GM20431 (cell line): ENCODE measurements around the gene RACGAP1.

Source experiments
- in situ Hi-C: fragments of 300-500 bp; cut with MseI, MboI; formaldehyde crosslinking; loops from one replicate; pipeline ENCODE4 v1.15.0; 2020; ENCODE audit warnings: low sequenced_read_pairs; ENCODE audit not compliant: unreplicated experiment

Gene RACGAP1

DNA sequence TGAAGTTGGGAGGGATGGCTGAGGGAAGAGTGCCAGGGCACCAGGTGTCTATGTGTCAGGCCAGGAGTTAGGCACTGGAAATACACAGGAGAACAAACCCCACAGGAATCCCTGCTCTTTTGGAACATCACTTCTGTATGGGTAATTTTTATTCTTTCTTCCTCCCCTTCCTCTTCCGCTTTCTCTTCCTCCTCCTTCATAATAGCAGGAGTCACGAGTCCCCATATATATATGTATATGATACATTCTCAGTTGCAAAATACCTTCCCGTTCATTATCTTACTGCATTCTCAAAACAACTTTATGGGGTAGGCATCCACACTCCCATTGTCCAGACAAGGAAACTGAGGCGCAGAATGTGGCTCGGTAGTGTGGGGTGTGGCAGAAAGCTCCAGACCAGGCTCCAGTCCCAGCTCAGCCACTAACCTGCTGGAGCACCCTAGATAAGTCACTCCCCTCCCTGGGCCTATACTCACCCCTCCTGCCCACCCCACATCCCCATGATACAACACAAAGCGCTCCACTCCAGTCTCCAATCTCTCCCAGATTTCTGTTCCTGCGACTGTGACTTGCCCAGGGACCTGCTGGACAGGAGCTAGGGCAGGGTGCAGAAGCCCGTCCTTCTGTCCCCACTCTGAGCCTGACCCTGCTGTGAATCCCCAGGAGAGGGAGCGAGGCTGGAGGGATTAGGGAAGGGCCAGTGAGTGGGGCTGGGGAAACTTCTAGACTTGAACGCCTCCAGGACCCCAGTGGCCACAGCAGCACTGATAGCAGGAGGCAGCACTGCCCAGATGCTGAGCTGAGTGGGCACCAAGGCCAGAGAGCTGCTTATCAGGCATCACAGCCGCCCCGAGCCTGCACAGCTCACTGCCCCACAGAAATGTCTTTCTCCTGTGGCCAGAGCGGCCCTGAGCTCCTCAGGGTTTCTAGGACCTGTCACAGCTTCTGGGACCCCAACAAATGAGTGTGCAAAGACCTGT, 76.1 kb downstream of the RACGAP1 start:
- in situ Hi-C loops = no loop called here

DNA sequence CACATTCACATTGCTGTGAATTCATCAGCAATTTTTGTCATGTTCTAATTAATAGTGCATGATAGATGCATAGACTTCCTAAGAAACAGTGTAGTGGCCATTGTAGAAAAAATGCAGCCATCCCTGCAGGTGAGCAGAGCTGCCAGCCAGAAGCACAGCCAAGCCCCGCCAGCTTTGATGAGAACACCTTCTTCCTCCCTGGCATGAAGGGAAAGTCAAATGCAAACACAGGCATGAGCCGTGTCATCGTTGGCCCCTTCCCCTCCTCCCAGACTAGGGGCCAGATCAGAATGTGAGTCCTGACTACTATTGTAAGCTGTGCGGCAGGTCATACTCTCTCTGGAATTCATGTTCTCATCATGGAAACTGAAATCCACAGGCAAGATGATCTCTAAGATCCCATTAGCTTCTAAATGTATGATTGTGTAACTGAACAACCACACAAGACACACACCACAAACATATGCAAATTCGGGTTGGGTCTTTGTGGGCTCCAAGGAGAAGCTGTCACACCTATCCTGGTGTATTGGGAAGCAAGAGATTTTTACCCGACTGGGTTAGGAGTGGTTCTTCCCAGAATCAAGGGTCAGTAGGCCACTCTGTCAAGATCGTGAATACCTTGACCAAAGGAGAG, 77.6 kb downstream of the RACGAP1 start:
- in situ Hi-C loops = no loop called here

DNA sequence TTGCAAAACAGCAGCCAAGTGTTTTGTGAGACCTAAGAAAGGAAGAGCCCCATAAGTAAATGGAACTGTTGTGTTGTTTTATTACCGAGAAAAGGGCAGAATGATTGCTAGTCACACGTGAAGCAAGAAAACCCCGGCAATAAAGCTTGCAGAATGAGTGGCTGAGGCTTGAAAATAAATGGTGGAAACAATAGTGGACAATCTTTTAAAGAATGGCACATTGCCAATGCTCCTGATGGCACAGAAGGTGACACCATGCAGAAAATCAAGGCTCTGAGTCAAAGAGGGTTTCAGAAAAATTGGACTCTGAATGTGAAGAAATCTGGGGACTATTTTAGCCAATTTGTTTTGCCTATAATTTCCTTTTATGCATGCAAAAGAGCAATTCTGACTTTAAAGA, 78.8 kb downstream of the RACGAP1 start:
- in situ Hi-C loops = no loop called here

DNA sequence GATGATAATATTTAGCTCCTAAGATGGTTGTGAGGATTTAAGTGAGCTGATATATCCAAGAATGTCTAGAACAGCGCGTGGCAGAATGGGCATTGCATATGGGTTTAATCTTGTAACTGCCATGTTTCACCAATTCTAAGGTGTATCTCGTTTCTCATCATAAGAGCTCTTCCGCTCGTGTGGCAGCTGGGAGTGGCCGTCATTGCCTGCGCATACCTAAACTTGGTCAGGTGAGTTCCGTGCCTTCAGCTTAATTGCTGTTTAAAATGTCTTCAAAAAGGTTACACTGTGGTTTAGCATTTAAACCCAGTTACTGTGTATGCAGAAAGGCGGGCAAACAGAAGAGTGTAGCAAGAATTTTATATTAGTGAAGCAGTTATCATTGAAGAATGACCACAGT, 79.2 kb downstream of the RACGAP1 start:
- in situ Hi-C loops = no loop called here

DNA sequence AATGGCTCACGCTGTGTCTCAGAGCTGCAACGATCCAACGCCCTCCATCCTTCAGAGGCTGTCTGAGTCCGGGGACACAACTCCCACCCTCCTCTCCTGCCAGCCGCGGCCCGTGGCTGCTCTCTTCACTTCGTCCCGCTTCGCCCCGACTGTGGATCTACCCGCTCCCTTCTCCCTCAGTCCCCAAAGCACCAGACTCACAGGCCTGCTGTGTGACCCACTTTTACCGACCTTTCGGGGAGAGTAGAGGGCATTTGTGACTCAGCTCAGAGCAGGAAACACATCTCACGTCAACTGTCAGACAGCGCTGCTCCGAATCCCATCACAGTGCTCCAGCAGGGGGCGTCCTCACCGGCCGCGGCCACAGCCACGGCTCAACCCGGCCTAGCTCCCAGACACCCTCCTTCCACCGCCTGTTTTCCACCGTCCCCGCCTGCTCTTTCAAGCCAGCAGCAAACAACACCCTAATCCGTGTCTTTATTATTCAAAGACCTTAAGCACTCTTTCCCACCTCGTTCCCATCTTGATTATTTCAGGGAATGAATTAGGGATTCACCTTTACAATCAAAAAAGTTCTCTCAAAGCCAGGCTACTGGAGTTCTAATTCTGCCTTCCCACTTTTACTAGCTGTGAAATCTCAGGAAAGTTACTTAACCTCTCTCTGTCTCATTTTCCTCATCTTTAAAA, 79.8 kb downstream of the RACGAP1 start:
- in situ Hi-C loops = no loop called here

DNA sequence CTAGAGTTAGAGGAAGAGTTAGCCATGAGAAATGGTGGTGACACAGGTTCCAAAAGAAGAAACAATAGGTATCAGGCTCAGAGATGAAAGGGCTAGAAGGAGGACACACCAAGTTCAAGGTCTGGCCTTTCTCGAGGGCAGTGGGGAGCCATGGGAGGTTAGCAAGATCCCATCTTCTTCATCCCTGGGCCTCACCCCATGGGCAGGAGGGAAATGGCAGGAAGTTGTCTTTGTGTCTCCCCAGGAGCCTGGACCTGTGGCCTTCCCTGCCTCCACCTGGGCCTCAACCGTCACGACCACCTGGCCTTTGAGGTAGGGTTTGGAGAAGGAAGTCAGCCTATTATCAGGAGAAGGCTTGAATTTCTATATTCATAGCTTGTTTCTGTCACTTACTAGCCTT, 80.6 kb downstream of the RACGAP1 start:
- in situ Hi-C loops = no loop called here

DNA sequence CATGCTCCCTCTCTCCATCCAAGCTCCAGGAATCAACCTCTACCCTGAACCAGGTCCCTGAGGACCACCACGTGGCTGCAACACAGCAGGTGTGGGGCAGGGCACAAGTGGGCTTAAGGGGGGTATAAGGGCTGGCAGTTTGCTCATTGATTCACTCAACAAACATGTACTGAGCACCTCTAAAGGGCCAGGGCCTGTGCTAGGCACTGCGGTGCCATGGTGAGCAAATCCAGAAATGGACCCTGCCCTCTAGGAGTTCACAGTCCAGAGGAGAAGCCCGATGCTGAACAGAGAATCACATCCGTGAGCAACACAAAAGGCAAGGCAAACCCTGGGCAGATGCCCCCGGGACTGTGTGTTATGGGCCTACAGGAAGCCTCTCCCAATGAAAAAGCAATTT, 81.2 kb downstream of the RACGAP1 start:
- in situ Hi-C loops = no loop called here

DNA sequence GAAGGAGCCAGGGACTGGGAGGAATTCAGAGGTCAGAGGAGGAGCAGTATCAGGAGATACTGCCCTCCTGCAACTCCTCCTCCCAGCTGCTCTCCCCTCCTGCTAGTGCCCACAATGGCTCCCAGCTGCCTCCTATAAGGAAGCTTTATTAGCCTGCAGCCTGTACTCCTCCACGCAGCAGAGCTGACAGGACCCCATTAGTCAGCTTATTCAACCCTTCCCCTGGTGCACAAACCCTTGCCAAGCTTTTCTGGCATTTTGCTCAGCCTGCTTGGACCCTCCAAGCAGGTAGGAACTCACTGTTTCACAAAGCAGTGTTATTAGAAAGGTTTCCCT, 81.7 kb downstream of the RACGAP1 start:
- in situ Hi-C loops = no loop called here

DNA sequence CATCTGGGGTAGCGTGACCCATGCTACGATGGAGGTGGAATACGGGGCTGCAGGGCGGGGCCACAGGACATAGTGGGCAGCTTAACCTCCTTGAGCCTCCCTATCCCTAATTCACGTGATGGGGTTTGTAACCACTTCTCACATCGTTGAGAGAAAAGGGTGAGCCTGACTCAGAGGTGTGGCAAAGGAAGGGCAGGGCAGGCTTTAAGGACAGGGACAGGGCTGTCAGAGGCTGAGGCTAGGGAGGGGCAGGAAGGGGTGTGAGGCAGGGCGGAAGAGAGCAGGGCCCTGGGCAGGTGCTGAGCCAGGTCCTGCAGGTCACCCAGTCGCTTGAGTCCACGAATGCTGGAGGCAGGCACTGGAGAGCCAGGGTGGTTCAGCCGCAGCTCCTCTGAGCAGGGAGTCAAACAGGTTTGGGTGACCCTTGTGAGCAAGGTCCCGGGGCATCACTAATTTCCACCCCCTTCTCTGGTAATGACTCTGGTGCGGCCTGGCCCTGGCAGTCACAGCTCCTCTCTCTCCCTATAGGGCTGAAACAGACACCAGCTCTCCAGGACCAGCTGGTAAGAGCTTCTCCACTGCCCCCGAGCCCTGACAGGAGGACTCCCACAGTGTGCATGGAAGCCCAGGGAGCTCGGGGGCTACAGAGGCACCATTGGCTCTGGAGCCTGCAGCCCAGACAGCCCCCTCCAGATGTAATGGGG, 82.2 kb downstream of the RACGAP1 start:
- in situ Hi-C loops = no loop called here

DNA sequence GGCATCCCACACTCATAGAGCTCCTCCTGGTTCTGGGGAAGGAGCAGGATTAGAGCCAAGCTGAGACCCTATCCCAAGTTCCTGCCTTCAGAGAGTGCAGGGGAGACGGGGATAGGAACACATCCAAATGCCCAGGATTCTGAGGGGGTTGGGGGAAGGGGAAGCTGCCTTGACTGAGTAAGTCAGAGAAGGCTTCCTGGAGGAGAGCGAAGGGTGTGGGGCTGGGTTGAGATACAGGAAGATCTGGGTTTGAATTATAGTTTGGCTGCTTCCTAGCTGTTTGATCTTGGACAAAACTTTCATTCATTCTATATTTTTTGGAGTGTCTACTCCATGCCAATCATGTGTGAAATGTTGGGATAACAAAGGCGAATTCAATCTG, 82.8 kb downstream of the RACGAP1 start:
- in situ Hi-C loops = no loop called here

DNA sequence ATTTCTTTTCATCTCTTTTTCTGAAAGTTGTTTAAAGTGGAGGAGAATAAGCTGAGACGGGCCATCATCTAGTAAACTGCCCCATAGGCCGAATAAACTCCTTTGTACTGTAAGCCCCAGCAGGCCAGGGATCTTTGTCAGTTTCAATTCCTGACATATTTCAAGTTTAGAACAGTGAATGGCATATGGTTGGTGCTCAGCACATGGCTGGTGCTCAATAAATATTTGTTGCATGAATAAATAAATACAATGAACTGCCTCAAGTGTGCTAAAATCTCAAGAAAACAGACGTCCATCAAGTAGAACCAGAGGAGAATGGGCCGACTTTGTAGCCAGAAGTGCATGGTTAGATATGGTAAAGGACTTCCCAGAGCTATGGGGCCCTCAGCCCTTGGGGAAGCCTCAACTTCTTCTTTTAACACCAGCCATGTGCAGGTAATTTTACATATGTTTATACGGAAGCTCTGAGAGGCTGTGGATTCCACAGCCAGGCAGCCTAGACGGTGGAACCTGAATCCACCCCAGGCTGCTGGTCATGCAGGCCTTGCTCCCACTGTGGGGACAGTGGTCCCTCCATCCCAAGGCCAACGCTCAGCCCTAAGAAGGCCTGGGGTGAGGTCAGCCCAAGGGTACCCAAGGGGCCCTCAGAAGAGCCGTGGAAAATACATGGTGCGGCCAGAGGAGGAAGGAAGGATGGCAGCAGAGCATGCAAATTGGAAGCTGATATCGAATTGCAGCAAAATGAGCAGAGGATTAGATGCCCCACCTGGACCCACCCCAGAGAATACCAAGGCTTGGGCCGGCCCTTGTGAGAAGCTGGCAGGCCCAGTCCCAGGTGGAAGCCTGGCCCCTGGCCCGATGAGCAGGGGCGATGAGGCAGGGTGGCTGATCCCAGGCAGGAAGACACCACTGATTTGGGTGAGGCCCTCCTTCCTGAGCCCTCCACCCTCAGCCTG, 83.5 kb downstream of the RACGAP1 start:
- in situ Hi-C loops = no loop called here

DNA sequence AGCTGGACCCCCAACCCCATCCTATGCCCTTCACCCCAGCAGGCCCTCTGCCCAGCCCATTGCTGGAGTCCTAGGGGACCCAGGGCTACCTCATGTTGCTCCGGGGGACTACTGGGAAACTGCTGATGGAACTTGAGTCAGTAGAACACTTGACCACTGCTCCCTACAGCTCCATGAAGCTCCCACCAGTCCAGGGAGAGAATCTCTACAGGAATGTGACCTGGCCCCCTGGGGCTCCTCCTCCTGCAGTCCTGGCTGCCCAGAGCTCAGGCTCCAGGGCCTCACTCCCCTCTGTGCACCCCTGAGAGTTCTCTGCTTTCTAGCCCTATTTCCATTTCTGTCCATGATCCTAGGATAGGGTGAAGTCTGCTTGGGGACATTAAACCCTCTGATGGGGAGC, 85.6 kb downstream of the RACGAP1 start:
- in situ Hi-C loops = no loop called here

DNA sequence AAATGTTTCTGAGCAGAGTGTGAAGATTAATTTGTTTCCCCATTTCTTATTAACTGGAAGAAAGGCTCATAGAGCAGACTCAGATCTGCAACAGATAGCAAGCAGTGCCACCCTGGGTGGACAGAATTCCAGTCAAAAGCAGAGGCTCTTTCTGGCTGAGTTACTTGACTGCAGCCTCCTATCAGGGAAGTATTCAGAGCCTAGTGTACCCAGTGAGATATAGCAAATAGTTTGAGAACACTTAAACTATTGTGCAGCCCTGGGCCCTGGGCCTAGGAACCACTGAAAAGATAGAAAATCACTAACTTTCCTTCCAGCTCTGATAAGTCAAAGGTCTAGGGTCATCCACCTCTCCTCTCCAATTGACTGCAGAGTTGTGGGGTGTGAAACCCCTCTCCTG, 86.0 kb downstream of the RACGAP1 start:
- in situ Hi-C loops = no loop called here
